HG03097 (cell line): ENCODE measurements around the gene ELOVL1.

ENCODE experiments used
- ATAC-seq: cut with Tn5 transposase; IDR thresholded peaks from one replicate; pipeline ENCODE4 v1.9.1; 2021; ENCODE audit not compliant: unreplicated experiment, low FRiP score

Gene ELOVL1

DNA sequence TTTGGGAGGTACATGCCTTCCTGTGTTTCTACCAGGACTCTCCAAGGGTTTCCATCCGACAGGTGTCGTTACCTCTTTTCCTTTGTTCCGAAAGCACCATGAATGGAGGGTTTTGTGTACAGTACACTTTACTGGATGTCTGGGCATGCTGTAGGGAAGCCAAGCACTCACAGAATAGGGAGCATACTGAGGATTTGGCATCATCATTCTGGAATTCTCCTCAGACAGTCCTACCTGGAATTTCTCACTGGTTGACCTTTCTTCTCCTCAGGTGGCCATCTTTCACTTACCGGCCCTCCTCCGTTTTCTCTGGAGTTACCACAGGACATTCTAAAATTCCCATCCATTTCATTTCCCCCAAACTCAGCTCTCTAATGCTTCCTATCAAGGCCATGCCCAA is 36.1 kb downstream of the ELOVL1 start:
- ATAC-seq = no peak

DNA sequence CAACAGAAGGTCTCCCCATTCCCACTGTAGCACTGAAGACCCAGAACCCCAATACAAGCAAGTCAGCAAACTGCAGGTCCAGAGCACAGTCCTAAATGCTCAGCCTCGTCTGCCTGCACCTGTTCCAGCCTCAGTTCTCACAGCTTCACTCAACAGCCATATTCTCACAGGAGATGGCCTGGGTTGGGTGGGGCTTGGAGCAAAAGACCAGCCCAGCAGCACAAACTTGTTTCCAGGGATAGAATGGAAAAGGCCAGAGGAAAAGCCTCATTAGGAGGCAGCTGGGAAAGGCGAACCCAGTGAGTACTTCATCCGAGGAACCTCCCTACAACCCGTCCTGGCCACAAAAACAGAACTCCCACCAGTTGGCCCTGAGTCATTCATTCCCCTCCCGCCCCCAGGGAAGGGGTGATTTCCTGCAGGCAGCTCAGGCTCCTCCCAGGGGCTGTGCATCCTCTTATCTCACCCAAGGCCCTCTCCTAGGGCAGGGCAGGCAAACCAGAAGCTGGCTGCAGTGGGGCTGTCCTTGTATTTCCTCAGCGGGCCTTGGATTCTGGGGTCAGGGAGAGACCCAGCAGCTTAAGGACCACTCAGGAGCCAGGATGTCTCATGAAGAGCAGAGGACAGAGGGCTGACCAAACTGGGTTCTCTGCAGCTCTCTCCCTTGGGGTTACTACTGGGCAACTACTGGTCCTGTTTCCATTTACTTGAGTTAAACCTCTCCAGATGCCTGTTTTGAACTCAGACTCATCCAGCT is 37.6 kb downstream of the ELOVL1 start:
- no peak for ATAC-seq

- ATAC-seq = no peak
Measured at GRCh38 chr1:43327549-43328292, 40.1 kb downstream of the ELOVL1 start.

DNA sequence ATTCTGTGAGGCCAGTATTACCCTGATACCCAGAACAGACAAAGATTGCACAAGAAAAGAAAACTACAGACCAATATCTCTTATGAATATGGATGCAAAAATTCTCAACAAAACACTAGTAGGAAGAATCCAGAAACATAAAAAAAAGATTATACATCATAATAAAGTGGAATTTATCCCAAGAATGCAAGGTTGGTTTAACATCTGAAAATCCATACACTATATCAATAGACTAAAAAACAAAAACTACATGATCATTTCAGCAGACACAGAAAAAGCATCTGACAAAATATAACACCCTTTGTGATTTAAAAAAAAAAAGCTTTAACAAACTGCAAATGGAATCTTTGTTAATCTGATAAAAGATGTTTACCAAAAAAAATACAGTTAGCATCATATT is 42.4 kb downstream of the ELOVL1 start:
- no peak for ATAC-seq

DNA sequence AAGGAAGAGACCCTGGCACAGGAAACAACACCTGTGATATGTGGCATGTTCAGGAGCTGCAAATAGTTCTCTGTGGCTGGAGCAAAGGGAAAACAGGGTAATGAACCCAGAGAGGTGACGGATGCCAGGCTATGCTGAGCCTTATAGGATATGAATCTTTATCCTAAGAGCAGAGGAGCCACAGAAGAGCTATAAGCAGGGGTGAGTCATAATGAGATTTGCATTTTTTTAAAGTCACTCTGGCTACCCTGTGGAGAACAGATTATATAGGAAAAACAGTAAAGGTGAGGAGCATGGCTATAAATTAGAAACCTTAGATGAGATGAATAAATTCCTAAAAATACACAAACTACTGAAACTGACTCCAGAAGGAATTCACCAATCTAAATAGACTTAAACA is 43.0 kb downstream of the ELOVL1 start:
- no peak for ATAC-seq

DNA sequence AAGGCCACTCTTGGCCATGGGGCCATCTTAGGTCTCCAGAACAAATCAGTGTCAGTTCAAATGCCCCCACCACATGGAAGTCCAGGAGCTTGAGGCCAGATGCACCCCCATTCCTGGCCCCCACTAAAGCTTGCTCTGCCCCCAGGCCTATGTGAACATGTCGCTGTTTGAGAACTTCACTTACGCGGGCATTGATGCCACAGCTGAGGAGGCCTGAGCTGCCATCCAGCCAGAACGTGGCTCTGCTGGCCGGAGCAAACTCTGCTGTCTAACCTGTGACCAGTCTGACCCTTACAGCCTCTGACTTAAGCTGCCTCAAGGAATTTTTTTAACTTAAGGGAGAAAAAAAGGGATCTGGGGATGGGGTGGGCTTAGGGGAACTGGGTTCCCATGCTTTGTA is 45.3 kb downstream of the ELOVL1 start:
- no peak for ATAC-seq

GRCh38 chr1:43321331-43321891 is 46.4 kb downstream of the ELOVL1 start:
- no peak for ATAC-seq

GRCh38 chr1:43319766-43320165 is 48.0 kb downstream of the ELOVL1 start:
- ATAC-seq = no peak

- ATAC-seq = no peak
Measured at GRCh38 chr1:43319288-43319687, 48.5 kb downstream of the ELOVL1 start.

GRCh38 chr1:43318831-43319230 is 49.0 kb downstream of the ELOVL1 start:
- ATAC-seq = no peak

GRCh38 chr1:43317817-43318471 is 49.9 kb downstream of the ELOVL1 start:
- no peak for ATAC-seq

DNA sequence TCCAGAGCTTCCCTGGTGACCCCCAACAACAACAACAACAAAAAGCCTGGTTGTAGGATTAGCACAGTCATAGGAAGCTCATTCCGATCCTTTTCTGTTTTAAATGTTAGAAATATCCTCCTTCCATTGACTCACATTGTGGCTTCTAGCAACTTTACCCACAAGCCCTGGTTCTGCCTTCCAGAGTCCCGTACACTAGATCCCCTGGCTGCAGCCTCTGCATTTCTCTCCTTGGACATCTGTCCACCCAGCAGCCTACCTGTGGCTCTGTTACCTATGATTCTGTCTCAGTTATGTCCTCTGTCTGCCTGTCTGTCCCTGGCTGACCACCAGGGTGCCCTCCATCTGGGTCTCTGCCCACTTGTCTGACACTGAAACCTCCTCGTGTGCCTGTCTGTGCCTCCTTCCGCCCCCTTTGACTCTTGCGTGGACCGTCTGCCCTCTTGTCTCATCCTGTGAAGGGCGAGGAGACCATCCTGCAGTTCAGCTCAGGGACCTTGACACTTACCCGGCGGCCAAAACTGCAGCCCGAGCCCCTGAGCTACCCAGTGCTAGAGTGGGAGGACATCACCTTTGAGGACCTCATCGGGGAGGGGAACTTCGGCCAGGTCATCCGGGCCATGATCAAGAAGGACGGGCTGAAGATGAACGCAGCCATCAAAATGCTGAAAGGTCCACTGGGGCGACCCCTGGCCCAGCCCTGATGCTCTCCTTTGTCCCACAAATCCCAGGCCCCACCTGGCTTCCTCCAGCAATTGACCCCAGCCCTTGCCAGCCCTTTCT is 50.9 kb downstream of the ELOVL1 start:
- ATAC-seq = no peak

DNA sequence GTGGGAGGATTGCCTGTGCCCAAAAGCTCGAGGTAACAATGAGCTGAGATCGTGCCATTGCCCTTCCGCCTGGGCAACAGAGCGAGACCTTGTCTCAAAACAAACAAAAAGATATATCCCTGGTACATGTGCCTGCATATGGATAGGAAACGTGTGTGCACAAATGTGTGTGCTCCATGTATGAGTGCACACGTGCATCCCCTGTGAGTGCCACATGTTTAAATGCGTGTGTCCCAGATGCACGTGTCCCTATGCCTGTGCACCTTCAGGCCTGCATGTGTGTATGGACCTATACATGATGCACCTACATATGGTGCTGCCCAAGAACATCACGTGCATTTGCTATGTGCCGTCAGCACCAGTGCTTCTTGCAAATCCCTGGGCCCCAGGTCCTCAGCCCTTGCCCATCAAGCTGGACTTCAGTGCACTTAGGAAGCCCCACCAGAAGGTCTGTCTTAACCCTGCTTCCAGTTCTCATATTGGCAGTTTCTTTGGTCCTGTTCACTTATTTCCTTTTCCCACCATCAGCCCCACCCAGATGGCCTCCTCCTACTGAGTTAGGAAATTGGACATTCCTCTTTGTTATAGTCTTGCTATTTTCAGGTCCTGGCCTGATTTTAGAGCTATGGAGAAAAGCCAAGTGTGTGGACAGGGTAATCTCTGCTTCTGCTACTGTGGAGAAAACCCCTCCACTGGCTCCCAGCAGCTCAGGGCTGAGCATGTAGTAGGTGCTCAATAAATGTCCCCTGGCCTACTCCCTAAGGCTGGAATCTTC is 51.7 kb downstream of the ELOVL1 start:
- no peak for ATAC-seq

GRCh38 chr1:43315481-43315880 is 52.3 kb downstream of the ELOVL1 start:
- ATAC-seq = no peak

- no peak for ATAC-seq
Measured at GRCh38 chr1:43314233-43314632, 53.6 kb downstream of the ELOVL1 start.

DNA sequence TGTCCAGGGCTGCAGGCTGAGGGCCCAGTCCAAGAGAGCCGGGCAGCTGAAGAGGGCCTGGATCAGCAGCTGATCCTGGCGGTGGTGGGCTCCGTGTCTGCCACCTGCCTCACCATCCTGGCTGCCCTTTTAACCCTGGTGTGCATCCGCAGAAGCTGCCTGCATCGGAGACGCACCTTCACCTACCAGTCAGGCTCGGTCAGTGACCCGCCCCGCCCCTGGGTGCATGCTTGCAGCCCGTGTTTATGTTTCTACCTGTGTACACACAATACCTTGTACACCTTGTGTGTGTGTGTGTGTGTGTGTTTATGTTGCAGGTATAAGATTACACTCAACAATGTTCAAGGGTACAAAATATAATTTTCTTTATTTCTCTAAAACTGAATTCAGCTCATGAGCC is 54.0 kb downstream of the ELOVL1 start:
- ATAC-seq = no peak
